Measurements from ENCODE around the gene MACO1.

GRCh38 chr1:25442178-25442577 lies 11.5 kb downstream of the MACO1 start:
- no peak for TF ChIP-seq POLR2AphosphoS5 (IDR thresholded peaks at IDR 0.05; ENCODE audit: low read depth, low read length)
- no peak for TF ChIP-seq POLR2A (IDR thresholded peaks at IDR 0.05; ENCODE audit: low read depth, low read length)
- no peak for TF ChIP-seq TAF1 (IDR thresholded peaks at IDR 0.05; ENCODE audit: borderline replicate concordance, low read depth, low read length)

All from GM12892 (cell line).